ENCODE data around the gene SAPCD1. TPM values are rescaled to one million over a fixed set of nuclear protein-coding genes. Genes with fewer than 3 reads are reported as not detected.

Gene SAPCD1
- total and polyA plus RNA-seq, 2 donors (not counting 3 experiments of a cell fraction or from before 2014, with no cell fraction given), result 1.6 to 11.7 TPM

GRCh38 chr6:31728767-31729514, 33.5 kb upstream of the SAPCD1 start, which contains the start of gene DDAH2:
TSS of gene DDAH2 (minus strand) at chr6:31729299. CDS start at chr6:31729161, 138 bp downstream.
- Histone ChIP-seq H3K27me3 (ENCODE audit: control insufficient read depth in 2 of 2, insufficient read depth in 2 of 2, low read length in 2 of 2) (no peaks in the 10 kb centered on the region), H3K9me1 (replicated peaks; ENCODE audit: control insufficient read depth, extremely low read depth, insufficient read depth, low read length) (no peaks in the 10 kb centered on the region), H3K4me1 (ENCODE audit: control insufficient read depth, extremely low read depth, insufficient read depth, low read length) (peaks cover 31% of the 10 kb centered on the region), H4K20me1 (replicated peaks; ENCODE audit: control insufficient read depth, extremely low read depth, insufficient read depth, low read length) (no peaks in the 10 kb centered on the region), H2AFZ (ENCODE audit: low read depth, low read length) (no peak within 1 kb of the TSS), H3K9ac (replicated peaks; ENCODE audit: extremely low read depth, insufficient read depth, low read length) (peak within 1 kb of the TSS; percentile 80), H3K27ac (ENCODE audit: insufficient read depth, low read depth, low read length) (peak within 1 kb of the TSS; percentile 54), H3K4me2 (ENCODE audit: insufficient read depth, low read length) (peak within 1 kb of the TSS; percentile 73), H3K4me3 (replicated peaks in 1 of 3; ENCODE audit: insufficient read depth in 1 of 3, low read depth in 1 of 3, low read length in 3 of 3) (peak within 1 kb of the TSS; percentile 66 to 94 (median 70)), H3K79me2 (ENCODE audit: control insufficient read depth, insufficient read depth, low read length) (peaks cover 11% of the 10 kb centered on the region), H3K36me3 (ENCODE audit: control insufficient read depth in 2 of 2, extremely low read depth in 1 of 2, insufficient read depth in 2 of 2, low read length in 2 of 2) (peaks cover 19 to 36% of the 10 kb centered on the region in 2 experiments), H3K9me3 (replicated peaks; ENCODE audit: control insufficient read depth, insufficient read depth, low read length) (no peaks in the 10 kb centered on the region)
- FAIRE-seq (no peak), DNase-seq (ENCODE audit: low read depth, low spot score) (no peak)
- TF ChIP-seq CTCF (IDR thresholded peaks at IDR 0.05; ENCODE audit: extremely low read depth in 1 of 2, insufficient read depth in 1 of 2, low read depth in 1 of 2, low read length in 2 of 2) (peak in 1 of 2 donors; percentile 60), EZH2 (IDR thresholded peaks at IDR 0.05; ENCODE audit: borderline replicate concordance, low read depth, low read length, severe bottlenecking) (no peak)
- BruUV-seq (replicated peaks), result no TSS peak
- dilution Hi-C loops (cut with MboI; ENCODE audit: extremely low pct_ligation_motif_present, low sequenced_read_pairs), result no loop called here
- ChIA-PET POLR2A (interaction anchor here (1.0 to 2.2 kb wide), 5 partner anchors 11 to 98 kb away, joined by 3 to 14 read pairs (median 4); partner anchors contain the start of genes ABHD16A, HSPA1A, HSPA1B and HSPA1L), CTCF (interaction anchor here (0.8 to 5.4 kb wide), 20 partner anchors 9 to 223 kb away, joined by 3 to 42 read pairs (median 6); partner anchors contain the start of genes ABHD16A, HSPA1B, LSM2 and LY6G5C)
- intact Hi-C loops (cut with micrococcal nuclease), result loop anchor here (1.0 kb wide), 3 partner anchors 40 to 101 kb away; no protein-coding TSS in a partner anchor

Measured in endothelial cell of umbilical vein (primary cell).